ENCODE data around the gene SLC6A8. TPM values are rescaled to one million over a fixed set of nuclear protein-coding genes. Genes with fewer than 3 reads are reported as not detected.

SLC6A8 gene
- polyA plus RNA-seq, 2 of the 4 experiments (the other 2 are of a cell fraction), result 2.0 to 6.1 TPM

GRCh38 chrX:153692003-153692402 lies 4.3 kb downstream of the SLC6A8 start:
- ChIA-PET POLR2A (no interaction called here), CTCF (no interaction called here)
- no peak for DNase-seq (ENCODE audit: low read depth in 1 of 2, low spot score in 1 of 2)
- Histone ChIP-seq H3K9me3 (no peaks in the 10 kb centered on the region), H3K4me3 (no peak overlapping the region), H3K4me1 (peaks cover 9% of the 10 kb centered on the region), H3K4me2 (no peak overlapping the region), H3K27ac (no peak overlapping the region)
- TF ChIP-seq NR3C1 (IDR thresholded peaks at IDR 0.05), result no peak
- TF ChIP-seq CEBPB (IDR thresholded peaks at IDR 0.05), result no peak
- TF ChIP-seq CHD2 (IDR thresholded peaks at IDR 0.05; ENCODE audit: low read length, partially characterized antibody), result no peak
- TF ChIP-seq HOXB5 (CRISPR knock-in tag; IDR thresholded peaks at IDR 0.05), result no peak
- TF ChIP-seq RARB (CRISPR knock-in tag; IDR thresholded peaks at IDR 0.05), result no peak
- TF ChIP-seq HES2 (IDR thresholded peaks at IDR 0.05), result no peak
- no peak for TF ChIP-seq FOXS1 (CRISPR knock-in tag; IDR thresholded peaks at IDR 0.05)
- no peak for TF ChIP-seq E2F6 (IDR thresholded peaks at IDR 0.05; ENCODE audit: borderline replicate concordance, low read depth)
- no peak for TF ChIP-seq HEYL (CRISPR knock-in tag; IDR thresholded peaks at IDR 0.05)
- TF ChIP-seq FOSL2 (IDR thresholded peaks at IDR 0.05), result no peak
- no peak for TF ChIP-seq FOSL2 (CRISPR knock-in tag; IDR thresholded peaks at IDR 0.05)
- no peak for TF ChIP-seq EP300 (IDR thresholded peaks at IDR 0.05)
- TF ChIP-seq CHD4 (IDR thresholded peaks at IDR 0.05; ENCODE audit: borderline replicate concordance), result no peak
- no peak for TF ChIP-seq ZC3H11A (IDR thresholded peaks at IDR 0.05)
- TF ChIP-seq JUNB (IDR thresholded peaks at IDR 0.05), result no peak
- TF ChIP-seq ZFP36 (IDR thresholded peaks at IDR 0.05; ENCODE audit: borderline replicate concordance, partially characterized antibody), result no peak
- no peak for TF ChIP-seq EHF (CRISPR knock-in tag; IDR thresholded peaks at IDR 0.05)
- TF ChIP-seq SMC3 (IDR thresholded peaks at IDR 0.05), result no peak
- no peak for TF ChIP-seq NFE2L2 (conservative IDR thresholded peaks at IDR 0.05; ENCODE audit: low read length)
- TF ChIP-seq HDAC2 (IDR thresholded peaks at IDR 0.05), result no peak
- TF ChIP-seq REST (IDR thresholded peaks at IDR 0.05), result no peak
- 79% methylated on average over 2 of the region's 4 CpGs for WGBS (ENCODE audit: missing lambda C conversion rate)
- no peak for FAIRE-seq
- no peak for ATAC-seq

GRCh38 chrX:153692611-153693156 lies 5.0 kb downstream of the SLC6A8 start:
- CTCF ChIA-PET, result interaction anchor here (2.6 kb wide), 1 partner anchor 15 kb away, joined by 9 read pairs; no protein-coding TSS in a partner anchor
- no peaks in the 10 kb centered on the region for H3K9me3 ChIP-seq
- FAIRE-seq, result no peak
- 86% methylated on average over 5 of the region's 24 CpGs for WGBS (ENCODE audit: missing lambda C conversion rate)
- H3K4me1 ChIP-seq, result peaks cover 7% of the 10 kb centered on the region; the same call in 2 of the 3 replicates
- ATAC-seq, result no peak; a peak in 1 of 6 replicates
- H3K4me3 ChIP-seq, result no peak overlapping the region
- POLR2A ChIA-PET, result no interaction called here
- DNase-seq (ENCODE audit: low read depth in 1 of 2, low spot score in 1 of 2), result no peak
- TF ChIP-seq HOXA7 (CRISPR knock-in tag; IDR thresholded peaks at IDR 0.05) (no peak), HOXB13 (CRISPR knock-in tag; IDR thresholded peaks at IDR 0.05; ENCODE audit: low read depth) (no peak), JUN (IDR thresholded peaks at IDR 0.05) (no peak), MAZ (IDR thresholded peaks at IDR 0.05; ENCODE audit: borderline replicate concordance, low read depth, low read length) (no peak), BHLHE40 (IDR thresholded peaks at IDR 0.05; ENCODE audit: low read depth, low read length) (no peak), EP300 (IDR thresholded peaks at IDR 0.05) (no peak), ELK1 (IDR thresholded peaks at IDR 0.05; ENCODE audit: low read depth, low read length) (no peak)
- no peak overlapping the region for H3K4me2 ChIP-seq
- H3K27ac ChIP-seq, result no peak overlapping the region

Measured in A549 (cell line).